ENCODE measurements around the gene DMBX1.

DMBX1 gene

DNA sequence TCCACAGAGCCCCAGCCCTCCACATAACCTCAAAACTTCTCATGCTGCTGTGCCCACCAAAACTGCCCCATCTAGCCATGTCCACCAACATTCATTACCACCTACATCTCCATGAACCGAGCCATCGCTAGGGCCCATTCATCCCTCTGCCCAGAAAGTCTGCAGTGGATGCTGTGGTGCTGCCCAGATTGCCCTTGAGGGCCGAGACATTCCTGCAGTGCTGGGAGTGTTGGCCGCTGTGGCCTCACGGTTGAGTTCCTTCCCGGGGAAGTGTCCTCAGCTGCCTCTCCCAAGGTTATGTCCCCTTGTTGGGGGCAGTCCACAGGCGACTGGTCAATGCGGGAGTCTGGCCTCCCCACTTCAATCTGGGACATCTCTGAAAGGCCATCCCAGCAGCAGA lies 30.3 kb upstream of the DMBX1 start:
- Histone ChIP-seq H3K4me1 (ENCODE audit: insufficient read depth, low read length, severe bottlenecking) (no peaks in the 10 kb centered on the region), H4K20me1 (ENCODE audit: insufficient read depth, low read length) (no peaks in the 10 kb centered on the region), H2AFZ (ENCODE audit: low read length) (no peak overlapping the region), H3K79me2 (ENCODE audit: insufficient read depth, low read length) (no peaks in the 10 kb centered on the region), H3F3A (ENCODE audit: insufficient read depth, low read length) (no peaks in the 10 kb centered on the region), H3K9me3 (ENCODE audit: low read length) (no peaks in the 10 kb centered on the region), H3K4me3 (ENCODE audit: low read depth, low read length, poor library complexity, severe bottlenecking) (no peak overlapping the region), H3K27me3 (ENCODE audit: insufficient read depth, low read length) (peaks cover 18% of the 10 kb centered on the region; the same call in 1 of the 2 replicates), H3K27ac (ENCODE audit: low read depth, low read length, poor library complexity, severe bottlenecking) (no peak overlapping the region), H3K9me2 (ENCODE audit: low read depth, low read length) (no peaks in the 10 kb centered on the region), H3K36me3 (ENCODE audit: insufficient read depth, low read length) (no peaks in the 10 kb centered on the region), H3K4me2 (ENCODE audit: low read length) (no peak overlapping the region), H3K9ac (ENCODE audit: low read length) (no peak overlapping the region)
- TF ChIP-seq, protein P1, sequence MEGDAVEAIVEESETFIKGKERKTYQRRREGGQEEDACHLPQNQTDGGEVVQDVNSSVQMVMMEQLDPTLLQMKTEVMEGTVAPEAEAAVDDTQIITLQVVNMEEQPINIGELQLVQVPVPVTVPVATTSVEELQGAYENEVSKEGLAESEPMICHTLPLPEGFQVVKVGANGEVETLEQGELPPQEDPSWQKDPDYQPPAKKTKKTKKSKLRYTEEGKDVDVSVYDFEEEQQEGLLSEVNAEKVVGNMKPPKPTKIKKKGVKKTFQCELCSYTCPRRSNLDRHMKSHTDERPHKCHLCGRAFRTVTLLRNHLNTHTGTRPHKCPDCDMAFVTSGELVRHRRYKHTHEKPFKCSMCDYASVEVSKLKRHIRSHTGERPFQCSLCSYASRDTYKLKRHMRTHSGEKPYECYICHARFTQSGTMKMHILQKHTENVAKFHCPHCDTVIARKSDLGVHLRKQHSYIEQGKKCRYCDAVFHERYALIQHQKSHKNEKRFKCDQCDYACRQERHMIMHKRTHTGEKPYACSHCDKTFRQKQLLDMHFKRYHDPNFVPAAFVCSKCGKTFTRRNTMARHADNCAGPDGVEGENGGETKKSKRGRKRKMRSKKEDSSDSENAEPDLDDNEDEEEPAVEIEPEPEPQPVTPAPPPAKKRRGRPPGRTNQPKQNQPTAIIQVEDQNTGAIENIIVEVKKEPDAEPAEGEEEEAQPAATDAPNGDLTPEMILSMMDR (IDR thresholded peaks at IDR 0.05; ENCODE audit: low read length): no peak
- no peak for TF ChIP-seq EZH2 (IDR thresholded peaks at IDR 0.05; ENCODE audit: borderline replicate concordance, low read length)

DNA sequence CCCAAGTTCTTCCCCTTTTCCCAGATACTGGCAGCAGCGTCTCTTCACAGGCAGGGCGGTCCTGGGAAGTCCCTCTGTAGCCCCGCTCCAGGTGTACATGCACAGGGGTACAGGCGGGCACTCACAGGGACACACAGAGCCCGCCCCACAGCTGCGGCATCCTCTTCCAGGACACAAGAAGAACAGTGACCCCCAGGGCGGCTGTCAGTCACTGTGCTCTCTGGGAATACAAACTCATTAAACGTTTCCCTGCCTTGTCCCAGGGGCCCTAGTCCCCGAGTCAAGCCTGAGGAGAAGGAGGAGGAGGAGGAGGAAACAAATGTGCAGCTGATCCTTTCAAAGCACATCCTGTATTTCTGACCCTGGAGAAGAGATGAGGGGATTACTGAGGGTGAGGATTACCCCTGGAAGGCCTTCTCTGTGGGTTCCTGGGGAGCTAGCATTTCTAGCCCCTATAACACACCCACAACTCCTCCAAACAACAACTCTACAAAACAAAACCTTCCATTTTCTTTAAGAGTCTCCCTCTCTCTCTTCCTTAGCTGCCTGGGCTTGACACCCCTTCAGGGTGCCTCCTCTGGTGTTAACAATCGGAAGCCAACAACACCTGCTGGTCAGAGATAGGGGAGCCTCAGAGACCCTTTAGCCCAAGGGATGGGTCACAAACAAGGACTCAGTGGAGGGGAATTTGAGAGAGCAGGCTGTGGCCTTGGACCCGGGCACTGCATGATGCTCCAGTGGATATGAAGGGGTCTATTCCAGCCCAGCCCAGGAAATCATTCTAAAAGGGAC lies 28.4 kb upstream of the DMBX1 start:
- no peaks in the 10 kb centered on the region for H3K9me2 ChIP-seq (ENCODE audit: low read depth, low read length)
- no peaks in the 10 kb centered on the region for H3F3A ChIP-seq (ENCODE audit: insufficient read depth, low read length)
- no peak for TF ChIP-seq EZH2 (IDR thresholded peaks at IDR 0.05; ENCODE audit: borderline replicate concordance, low read length)
- TF ChIP-seq, protein P1 (IDR thresholded peaks at IDR 0.05; ENCODE audit: low read length): no peak
- H3K9ac ChIP-seq (ENCODE audit: low read length): no peak overlapping the region
- H3K36me3 ChIP-seq (ENCODE audit: insufficient read depth, low read length): no peaks in the 10 kb centered on the region
- H4K20me1 ChIP-seq (ENCODE audit: insufficient read depth, low read length): no peaks in the 10 kb centered on the region
- H3K4me1 ChIP-seq (ENCODE audit: insufficient read depth, low read length, severe bottlenecking): peaks cover 4% of the 10 kb centered on the region
- H3K9me3 ChIP-seq (ENCODE audit: low read length): no peaks in the 10 kb centered on the region
- H3K27me3 ChIP-seq (ENCODE audit: insufficient read depth, low read length): peaks cover 18% of the 10 kb centered on the region; the same call in 1 of the 2 replicates
- H3K79me2 ChIP-seq (ENCODE audit: insufficient read depth, low read length): no peaks in the 10 kb centered on the region
- no peak overlapping the region for H3K4me2 ChIP-seq (ENCODE audit: low read length)
- no peak overlapping the region for H2AFZ ChIP-seq (ENCODE audit: low read length)
- H3K27ac ChIP-seq (ENCODE audit: low read depth, low read length, poor library complexity, severe bottlenecking): no peak overlapping the region
- no peak overlapping the region for H3K4me3 ChIP-seq (ENCODE audit: low read depth, low read length, poor library complexity, severe bottlenecking)

DNA sequence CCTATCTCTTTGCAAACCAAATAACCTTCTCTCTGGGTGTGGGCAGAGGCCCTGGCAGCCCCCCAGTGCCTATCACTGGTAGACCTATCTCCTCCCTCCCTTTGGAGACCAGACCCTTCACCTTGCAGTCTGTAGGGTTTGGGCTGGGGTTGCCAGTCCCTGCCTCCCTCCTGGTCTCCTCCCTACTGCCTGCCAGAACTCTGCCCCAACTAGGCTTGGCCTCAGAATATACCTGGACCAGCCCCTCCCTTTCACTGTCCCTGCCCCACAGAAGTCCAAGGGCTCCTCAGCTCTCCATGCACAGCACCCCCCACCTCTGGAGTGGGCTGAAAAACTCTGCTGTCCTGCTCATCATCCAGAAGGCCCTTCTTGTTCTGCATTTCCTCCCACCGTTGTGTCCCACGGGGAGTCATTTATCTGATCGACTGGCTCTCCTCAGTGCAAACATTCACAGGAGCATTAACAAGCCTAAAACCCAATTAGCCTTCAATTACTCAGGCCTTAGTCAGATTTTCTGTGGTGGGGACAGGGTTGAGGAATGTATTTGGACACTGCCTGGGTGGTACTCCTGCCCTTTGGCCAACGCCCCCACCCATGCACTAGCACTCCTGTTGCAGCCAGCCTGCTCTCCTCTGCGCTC lies 27.7 kb upstream of the DMBX1 start:
- Histone ChIP-seq H3K9me3 (ENCODE audit: low read length) (no peaks in the 10 kb centered on the region), H3K4me3 (ENCODE audit: low read depth, low read length, poor library complexity, severe bottlenecking) (no peak overlapping the region), H3F3A (ENCODE audit: insufficient read depth, low read length) (no peaks in the 10 kb centered on the region), H2AFZ (ENCODE audit: low read length) (no peak overlapping the region), H3K36me3 (ENCODE audit: insufficient read depth, low read length) (no peaks in the 10 kb centered on the region), H3K79me2 (ENCODE audit: insufficient read depth, low read length) (no peaks in the 10 kb centered on the region), H4K20me1 (ENCODE audit: insufficient read depth, low read length) (no peaks in the 10 kb centered on the region), H3K4me2 (ENCODE audit: low read length) (no peak overlapping the region), H3K27me3 (ENCODE audit: insufficient read depth, low read length) (peaks cover 13% of the 10 kb centered on the region; the same call in 1 of the 2 replicates), H3K4me1 (ENCODE audit: insufficient read depth, low read length, severe bottlenecking) (peaks cover 10% of the 10 kb centered on the region), H3K9me2 (ENCODE audit: low read depth, low read length) (no peaks in the 10 kb centered on the region), H3K27ac (ENCODE audit: low read depth, low read length, poor library complexity, severe bottlenecking) (no peak overlapping the region), H3K9ac (ENCODE audit: low read length) (no peak overlapping the region)
- TF ChIP-seq, protein P1 (IDR thresholded peaks at IDR 0.05; ENCODE audit: low read length): no peak
- TF ChIP-seq EZH2 (IDR thresholded peaks at IDR 0.05; ENCODE audit: borderline replicate concordance, low read length): no peak
